GM21360 (cell line): ENCODE data around the gene ZFYVE19.
"Not testable (repeated sequence)": the region's sequence is repeated elsewhere in the genome, so short reads cannot be mapped to it uniquely, and the experiment has no call there.

Experiments used
- ATAC-seq: cut with Tn5 transposase; IDR thresholded peaks from one replicate; pipeline ENCODE4 v1.9.1; 2021; ENCODE audit warnings: mild to moderate bottlenecking, moderate library complexity; ENCODE audit not compliant: unreplicated experiment

The ZFYVE19 gene

GRCh38 chr15:40845511-40846284 lies 38.8 kb downstream of the ZFYVE19 start:
- no peak for ATAC-seq

- ATAC-seq, result no peak
Observed at GRCh38 chr15:40846841-40847222, 39.9 kb downstream of the ZFYVE19 start.

- peak; percentile 58 for ATAC-seq
Observed at GRCh38 chr15:40847223-40847961, 40.5 kb downstream of the ZFYVE19 start.

- no peak for ATAC-seq
Observed at GRCh38 chr15:40850576-40851112, 43.8 kb downstream of the ZFYVE19 start.

GRCh38 chr15:40852529-40852928 lies 45.6 kb downstream of the ZFYVE19 start:
- ATAC-seq, result no peak

- ATAC-seq, result no peak
Observed at GRCh38 chr15:40853241-40853890, 46.5 kb downstream of the ZFYVE19 start.

- ATAC-seq, result no peak
Observed at GRCh38 chr15:40854161-40854560, 47.3 kb downstream of the ZFYVE19 start.

- ATAC-seq, result no peak
Observed at GRCh38 chr15:40855706-40856234, 48.9 kb downstream of the ZFYVE19 start.

GRCh38 chr15:40856746-40857145 lies 49.9 kb downstream of the ZFYVE19 start:
- no peak for ATAC-seq

- no peak for ATAC-seq
Observed at GRCh38 chr15:40857601-40858341, 50.9 kb downstream of the ZFYVE19 start.

GRCh38 chr15:40858706-40859105 lies 51.8 kb downstream of the ZFYVE19 start:
- ATAC-seq, result no peak

- no peak for ATAC-seq
Observed at GRCh38 chr15:40859206-40859851, 52.4 kb downstream of the ZFYVE19 start.

- not testable (repeated sequence) for ATAC-seq
Observed at GRCh38 chr15:40861147-40861546, 54.3 kb downstream of the ZFYVE19 start.

- no peak for ATAC-seq
Observed at GRCh38 chr15:40863660-40864270, 56.9 kb downstream of the ZFYVE19 start.
